Measurements from ENCODE around the gene PFN3.

DNA sequence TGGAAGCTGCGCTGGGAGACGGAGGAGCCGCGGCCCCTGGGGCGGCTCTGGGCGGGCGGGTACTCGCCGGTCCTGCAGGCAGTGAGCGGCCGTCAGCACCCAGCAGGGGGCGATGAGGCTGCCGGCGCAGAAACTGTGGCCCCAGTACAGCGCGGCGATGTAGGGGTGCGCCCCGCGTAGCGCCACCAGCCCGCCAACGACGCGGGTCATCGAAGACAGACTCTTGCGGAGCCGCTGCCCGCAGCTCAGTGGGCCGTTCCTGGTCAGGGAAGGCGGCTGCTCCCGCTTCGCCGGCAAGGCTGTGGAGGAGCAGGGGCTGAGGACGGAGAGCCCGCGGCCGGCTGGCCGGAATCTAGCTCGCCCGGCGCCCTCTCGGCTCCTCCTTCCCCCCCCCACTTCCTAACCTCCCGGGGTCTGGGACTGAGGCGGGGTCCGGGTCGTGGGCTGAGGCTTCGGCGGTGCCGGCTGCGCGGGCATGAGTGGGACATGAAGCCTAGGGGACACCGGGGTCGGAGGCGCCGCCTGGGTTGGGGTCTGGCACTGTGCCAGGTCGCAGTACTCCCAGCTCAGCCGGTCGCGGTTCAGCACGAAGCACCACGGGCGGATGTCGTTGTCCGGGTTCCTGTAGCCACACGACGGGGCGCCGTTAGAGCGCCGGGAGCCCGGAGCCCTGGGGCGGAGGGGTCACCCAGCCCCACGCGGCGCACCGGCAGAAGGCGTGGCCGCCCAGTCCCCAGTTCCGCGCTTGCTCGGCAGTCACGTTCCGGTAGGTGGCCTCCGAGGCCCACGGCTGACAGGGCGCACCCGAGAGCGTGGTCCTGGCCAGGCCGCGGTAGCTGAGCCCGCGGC is 3.6 kb upstream of the PFN3 start:
- TF ChIP-seq, protein P1, sequence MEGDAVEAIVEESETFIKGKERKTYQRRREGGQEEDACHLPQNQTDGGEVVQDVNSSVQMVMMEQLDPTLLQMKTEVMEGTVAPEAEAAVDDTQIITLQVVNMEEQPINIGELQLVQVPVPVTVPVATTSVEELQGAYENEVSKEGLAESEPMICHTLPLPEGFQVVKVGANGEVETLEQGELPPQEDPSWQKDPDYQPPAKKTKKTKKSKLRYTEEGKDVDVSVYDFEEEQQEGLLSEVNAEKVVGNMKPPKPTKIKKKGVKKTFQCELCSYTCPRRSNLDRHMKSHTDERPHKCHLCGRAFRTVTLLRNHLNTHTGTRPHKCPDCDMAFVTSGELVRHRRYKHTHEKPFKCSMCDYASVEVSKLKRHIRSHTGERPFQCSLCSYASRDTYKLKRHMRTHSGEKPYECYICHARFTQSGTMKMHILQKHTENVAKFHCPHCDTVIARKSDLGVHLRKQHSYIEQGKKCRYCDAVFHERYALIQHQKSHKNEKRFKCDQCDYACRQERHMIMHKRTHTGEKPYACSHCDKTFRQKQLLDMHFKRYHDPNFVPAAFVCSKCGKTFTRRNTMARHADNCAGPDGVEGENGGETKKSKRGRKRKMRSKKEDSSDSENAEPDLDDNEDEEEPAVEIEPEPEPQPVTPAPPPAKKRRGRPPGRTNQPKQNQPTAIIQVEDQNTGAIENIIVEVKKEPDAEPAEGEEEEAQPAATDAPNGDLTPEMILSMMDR (IDR thresholded peaks at IDR 0.05 in 4 of 5, conservative IDR thresholded peaks at IDR 0.05 in 1 of 5) = peak; percentile 56 to 85 (median 78)
- no peak for TF ChIP-seq POLR2A (IDR thresholded peaks at IDR 0.05)
